ENCODE data around the gene NDUFAF8.

The NDUFAF8 gene

GRCh38 chr17:81200695-81201580 is 38.2 kb upstream of the NDUFAF8 start:
- DNase-seq, result peak; percentile 19

GRCh38 chr17:81202318-81202717 is 36.8 kb upstream of the NDUFAF8 start:
- no peak for DNase-seq

GRCh38 chr17:81203136-81203535 is 36.0 kb upstream of the NDUFAF8 start:
- DNase-seq, result no peak

GRCh38 chr17:81204578-81204977 is 34.5 kb upstream of the NDUFAF8 start:
- DNase-seq, result no peak

GRCh38 chr17:81206166-81206565 is 33.0 kb upstream of the NDUFAF8 start:
- DNase-seq, result no peak

- DNase-seq, result no peak
Observed at GRCh38 chr17:81206657-81207056, 32.5 kb upstream of the NDUFAF8 start.

- DNase-seq, result no peak
Observed at GRCh38 chr17:81207610-81208581, 31.2 kb upstream of the NDUFAF8 start.

GRCh38 chr17:81208651-81209050 is 30.5 kb upstream of the NDUFAF8 start:
- no peak for DNase-seq

- no peak for DNase-seq
Observed at GRCh38 chr17:81209141-81209540, 30.0 kb upstream of the NDUFAF8 start.

- no peak for DNase-seq
Observed at GRCh38 chr17:81210466-81210865, 28.7 kb upstream of the NDUFAF8 start.

GRCh38 chr17:81210868-81211267 is 28.2 kb upstream of the NDUFAF8 start:
- no peak for DNase-seq

- DNase-seq, result no peak
Observed at GRCh38 chr17:81212365-81212764, 26.8 kb upstream of the NDUFAF8 start.

GRCh38 chr17:81213978-81214377 is 25.1 kb upstream of the NDUFAF8 start:
- no peak for DNase-seq

GRCh38 chr17:81217491-81217890 is 21.6 kb upstream of the NDUFAF8 start:
- DNase-seq, result no peak

- no peak for DNase-seq
Observed at GRCh38 chr17:81218459-81218858, 20.7 kb upstream of the NDUFAF8 start.

GRCh38 chr17:81218991-81219390 is 20.1 kb upstream of the NDUFAF8 start:
- no peak for DNase-seq

GRCh38 chr17:81219476-81220180 is 19.5 kb upstream of the NDUFAF8 start:
- no peak for DNase-seq

- no peak for DNase-seq
Observed at GRCh38 chr17:81221371-81221841, 17.7 kb upstream of the NDUFAF8 start.

- no peak for DNase-seq
Observed at GRCh38 chr17:81221842-81222619, 17.1 kb upstream of the NDUFAF8 start.

- no peak for DNase-seq
Observed at GRCh38 chr17:81222620-81222905, 16.6 kb upstream of the NDUFAF8 start.

- DNase-seq, result peak; percentile 99
Observed at GRCh38 chr17:81222906-81223761, 16.0 kb upstream of the NDUFAF8 start, which contains the start of gene CEP131. TSS of gene CEP131 (minus strand) at chr17:81222965. CDS start at chr17:81220056, 2,909 bp downstream.

Data from CD4-positive, alpha-beta T cell treated with Interleukin-10 for 1 hour (primary cell).